SK-N-SH treated with all-trans-retinoic acid at 6 μM for 48 hours (cell line): ENCODE data around the gene AP1B1.

Source experiments
- ATAC-seq: fragments of 200-7000 bp; cut with Tn5 transposase; 3 replicates; pipeline ENCODE4 v1.9.1; 2020; ENCODE audit warnings: mild to moderate bottlenecking, moderate library complexity
- ARNTL ChIP-seq: fragments of 450-650 bp; formaldehyde crosslinking; IDR thresholded peaks from 2 replicates; pipeline ENCODE4 v1.5.0; 2020; ENCODE audit warnings: low read depth, mild to moderate bottlenecking, moderate library complexity, borderline replicate concordance
- BACH2 ChIP-seq: fragments of 250-450 bp; sonication (Bioruptor Pico); IDR thresholded peaks from 2 replicates; pipeline ENCODE4 v1.9.0; 2021; ENCODE audit warnings: mild to moderate bottlenecking, borderline replicate concordance
- CREB5 ChIP-seq: fragments of 250-450 bp; sonication (Bioruptor Pico); IDR thresholded peaks from 2 replicates; pipeline ENCODE4 v1.5.1; 2020; ENCODE audit warnings: low read depth, mild to moderate bottlenecking, moderate library complexity
- CSRNP3 ChIP-seq: fragments of 250-450 bp; sonication (Bioruptor Pico); IDR thresholded peaks from 2 replicates; pipeline ENCODE4 v1.5.1; 2021; ENCODE audit warnings: mild to moderate bottlenecking, moderate library complexity
- ESRRG ChIP-seq: fragments of 250-450 bp; sonication (Bioruptor Pico); IDR thresholded peaks from 2 replicates; pipeline ENCODE4 v1.6.1; 2021; ENCODE audit warnings: mild to moderate bottlenecking
- GLIS3 ChIP-seq: fragments of 250-450 bp; sonication (Bioruptor Pico); IDR thresholded peaks from 2 replicates; pipeline ENCODE4 v1.5.0; 2020; ENCODE audit warnings: mild to moderate bottlenecking, moderate library complexity
- ISL1 ChIP-seq: fragments of 250-450 bp; sonication (Bioruptor Pico); IDR thresholded peaks from 2 replicates; pipeline ENCODE4 v2.1.2; 2022; ENCODE audit warnings: mild to moderate bottlenecking, moderate library complexity
- OSR1 ChIP-seq: fragments of 250-450 bp; sonication (Bioruptor Pico); IDR thresholded peaks from 2 replicates; pipeline ENCODE4 v1.8.0; 2022; ENCODE audit warnings: moderate library complexity, mild to moderate bottlenecking, inconsistent platforms
- PATZ1 ChIP-seq: fragments of 250-450 bp; sonication (Bioruptor Pico); IDR thresholded peaks from 2 replicates; pipeline ENCODE4 v1.8.0; 2020; ENCODE audit warnings: mild to moderate bottlenecking, moderate library complexity, borderline replicate concordance
- POU6F1 ChIP-seq: fragments of 250-450 bp; sonication (Bioruptor Pico); IDR thresholded peaks from 2 replicates; pipeline ENCODE4 v1.8.0; 2021; ENCODE audit warnings: low read depth, mild to moderate bottlenecking, moderate library complexity, borderline replicate concordance
- PPARA ChIP-seq: fragments of 250-450 bp; sonication (Bioruptor Pico); IDR thresholded peaks from 2 replicates; pipeline ENCODE4 v1.5.0; 2020; ENCODE audit warnings: mild to moderate bottlenecking, borderline replicate concordance
- RARB ChIP-seq: fragments of 250-450 bp; sonication (Bioruptor Pico); IDR thresholded peaks from 2 replicates; pipeline ENCODE4 v1.8.0; 2021; ENCODE audit warnings: mild to moderate bottlenecking, moderate library complexity
- SNAI2 ChIP-seq: fragments of 250-450 bp; sonication (Bioruptor Pico); IDR thresholded peaks from 2 replicates; pipeline ENCODE4 v1.5.0; 2020; ENCODE audit warnings: mild to moderate bottlenecking, moderate library complexity
- TCF4 ChIP-seq: fragments of 250-450 bp; sonication (Bioruptor Pico); IDR thresholded peaks from 2 replicates; pipeline ENCODE4 v1.8.0; 2021; ENCODE audit warnings: mild to moderate bottlenecking, moderate library complexity, borderline replicate concordance
- TOX ChIP-seq: fragments of 250-450 bp; sonication (Bioruptor Pico); IDR thresholded peaks from 2 replicates; pipeline ENCODE4 v1.8.0; 2021; ENCODE audit warnings: mild to moderate bottlenecking, moderate library complexity, borderline replicate concordance
- ZC3H10 ChIP-seq: fragments of 250-450 bp; sonication (Bioruptor Pico); IDR thresholded peaks from 2 replicates; pipeline ENCODE4 v1.5.1; 2021; ENCODE audit warnings: mild to moderate bottlenecking, moderate library complexity
- ZFP3 ChIP-seq: fragments of 250-450 bp; sonication (Bioruptor Pico); IDR thresholded peaks from 2 replicates; pipeline ENCODE4 v1.5.0; 2020; ENCODE audit warnings: mild to moderate bottlenecking, moderate library complexity
- ZFP30 ChIP-seq: fragments of 450-650 bp; formaldehyde crosslinking; IDR thresholded peaks from 2 replicates; pipeline ENCODE4 v1.5.0; 2022; ENCODE audit warnings: mild to moderate bottlenecking, moderate library complexity
- ZNF565 ChIP-seq: fragments of 450-650 bp; formaldehyde crosslinking; conservative IDR thresholded peaks from 2 replicates; pipeline ENCODE4 v1.5.0; 2020; ENCODE audit warnings: low read depth, mild to moderate bottlenecking, moderate library complexity
- ZNF70 ChIP-seq: fragments of 450-650 bp; formaldehyde crosslinking; IDR thresholded peaks from 2 replicates; pipeline ENCODE4 v1.5.0; 2020; ENCODE audit warnings: mild to moderate bottlenecking, moderate library complexity
- ZNF8 ChIP-seq: fragments of 450-650 bp; formaldehyde crosslinking; IDR thresholded peaks from 2 replicates; pipeline ENCODE4 v1.5.0; 2020; ENCODE audit warnings: mild to moderate bottlenecking, moderate library complexity

The AP1B1 gene

GRCh38 chr22:29308791-29309262 lies 79.5 kb downstream of the AP1B1 start:
- TF ChIP-seq ARNTL (no peak), CREB5 (CRISPR knock-in tag) (no peak), TCF4 (CRISPR knock-in tag) (no peak), BACH2 (CRISPR knock-in tag) (no peak)
- no peak for ATAC-seq

GRCh38 chr22:29308148-29308790 lies 80.1 kb downstream of the AP1B1 start:
- TF ChIP-seq CSRNP3 (CRISPR knock-in tag) (no peak), RARB (CRISPR knock-in tag) (no peak), BACH2 (CRISPR knock-in tag) (no peak), SNAI2 (CRISPR knock-in tag) (no peak), GLIS3 (CRISPR knock-in tag) (no peak), PPARA (CRISPR knock-in tag) (no peak), ISL1 (CRISPR knock-in tag) (no peak), TOX (no peak), ZFP30 (no peak), ZNF70 (CRISPR knock-in tag) (no peak), OSR1 (CRISPR knock-in tag) (no peak), ESRRG (no peak), ZNF565 (no peak), POU6F1 (CRISPR knock-in tag) (no peak), ZNF8 (no peak), PATZ1 (no peak)
- ATAC-seq, result no peak

GRCh38 chr22:29307596-29308147 lies 80.7 kb downstream of the AP1B1 start:
- ATAC-seq, result no peak
- TF ChIP-seq TCF4 (CRISPR knock-in tag) (no peak), ZNF8 (no peak), RARB (CRISPR knock-in tag) (no peak), ZFP3 (CRISPR knock-in tag) (no peak), ZFP30 (no peak), PATZ1 (no peak), GLIS3 (CRISPR knock-in tag) (no peak), SNAI2 (CRISPR knock-in tag) (no peak), ZNF565 (no peak), ZNF70 (CRISPR knock-in tag) (no peak), PPARA (CRISPR knock-in tag) (no peak), BACH2 (CRISPR knock-in tag) (no peak), ZC3H10 (CRISPR knock-in tag) (no peak)
